HL-60 (cell line): ENCODE measurements around the gene WDR33.

Experiments
- CTCF ChIP-seq: IDR thresholded peaks from one replicate; pipeline ENCODE4 v1.5.1; 2011; ENCODE audit warnings: low read length, control low read depth, inconsistent platforms; ENCODE audit not compliant: insufficient read depth
- GABPA ChIP-seq: IDR thresholded peaks from 2 replicates; pipeline ENCODE4 v1.6.1; 2012; ENCODE audit warnings: low read depth
- POLR2AphosphoS5 ChIP-seq: IDR thresholded peaks from 2 replicates; pipeline ENCODE4 v1.6.1; 2012; ENCODE audit warnings: low read depth
- SPI1 ChIP-seq: IDR thresholded peaks from 2 replicates; pipeline ENCODE4 v1.6.1; 2012; ENCODE audit warnings: low read depth, mild to moderate bottlenecking, borderline replicate concordance
- TF ChIP-seq, protein P1 (sequence below): IDR thresholded peaks from 2 replicates; pipeline ENCODE4 v1.6.1; 2012; ENCODE audit warnings: low read depth; ENCODE audit not compliant: insufficient replicate concordance

GRCh38 chr2:127769587-127769986, 41.4 kb downstream of the WDR33 start:
- no peak for TF ChIP-seq POLR2AphosphoS5
- TF ChIP-seq CTCF, result no peak
- TF ChIP-seq, protein P1, sequence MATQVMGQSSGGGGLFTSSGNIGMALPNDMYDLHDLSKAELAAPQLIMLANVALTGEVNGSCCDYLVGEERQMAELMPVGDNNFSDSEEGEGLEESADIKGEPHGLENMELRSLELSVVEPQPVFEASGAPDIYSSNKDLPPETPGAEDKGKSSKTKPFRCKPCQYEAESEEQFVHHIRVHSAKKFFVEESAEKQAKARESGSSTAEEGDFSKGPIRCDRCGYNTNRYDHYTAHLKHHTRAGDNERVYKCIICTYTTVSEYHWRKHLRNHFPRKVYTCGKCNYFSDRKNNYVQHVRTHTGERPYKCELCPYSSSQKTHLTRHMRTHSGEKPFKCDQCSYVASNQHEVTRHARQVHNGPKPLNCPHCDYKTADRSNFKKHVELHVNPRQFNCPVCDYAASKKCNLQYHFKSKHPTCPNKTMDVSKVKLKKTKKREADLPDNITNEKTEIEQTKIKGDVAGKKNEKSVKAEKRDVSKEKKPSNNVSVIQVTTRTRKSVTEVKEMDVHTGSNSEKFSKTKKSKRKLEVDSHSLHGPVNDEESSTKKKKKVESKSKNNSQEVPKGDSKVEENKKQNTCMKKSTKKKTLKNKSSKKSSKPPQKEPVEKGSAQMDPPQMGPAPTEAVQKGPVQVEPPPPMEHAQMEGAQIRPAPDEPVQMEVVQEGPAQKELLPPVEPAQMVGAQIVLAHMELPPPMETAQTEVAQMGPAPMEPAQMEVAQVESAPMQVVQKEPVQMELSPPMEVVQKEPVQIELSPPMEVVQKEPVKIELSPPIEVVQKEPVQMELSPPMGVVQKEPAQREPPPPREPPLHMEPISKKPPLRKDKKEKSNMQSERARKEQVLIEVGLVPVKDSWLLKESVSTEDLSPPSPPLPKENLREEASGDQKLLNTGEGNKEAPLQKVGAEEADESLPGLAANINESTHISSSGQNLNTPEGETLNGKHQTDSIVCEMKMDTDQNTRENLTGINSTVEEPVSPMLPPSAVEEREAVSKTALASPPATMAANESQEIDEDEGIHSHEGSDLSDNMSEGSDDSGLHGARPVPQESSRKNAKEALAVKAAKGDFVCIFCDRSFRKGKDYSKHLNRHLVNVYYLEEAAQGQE, result no peak
- TF ChIP-seq GABPA, result no peak
- no peak for TF ChIP-seq SPI1
